Psoas muscle (tissue), 8 donors: ENCODE results near the gene RAB13. TPM values are rescaled to one million over a fixed set of nuclear protein-coding genes. Genes with fewer than 3 reads are reported as not detected.

ENCODE experiments used
- ATAC-seq, 4 donors: fragments of 200-7000 bp; cut with Tn5 transposase; one replicate each; pipeline ENCODE4 v1.9.1; 2020; ENCODE audit warnings: moderate library complexity in 3 of 4, mild to moderate bottlenecking in 2 of 4
- DNase-seq, 2 donors: peaks; one replicate each; pipeline ENCODE4 v3.0.0-alpha.2; 2020
- H3K27ac ChIP-seq: fragments of 200-600 bp; one replicate; pipeline ENCODE4 v1.8.0; 2022
- H3K27me3 ChIP-seq, 3 donors: fragments of 200-600 bp in 1 of 3; one replicate each; pipeline versions ENCODE4 v1.6.1 to v1.8.0; 2013 to 2022; ENCODE audit warnings: low read length in 2 of 3, mild to moderate bottlenecking in 2 of 3, moderate library complexity in 1 of 3; ENCODE audit not compliant: insufficient read depth in 3 of 3
- H3K36me3 ChIP-seq, 2 donors: fragments of 200-600 bp in 1 of 2; one replicate each; pipeline versions ENCODE4 v1.6.1 to v1.8.0; 2013 to 2022; ENCODE audit warnings: low read depth in 1 of 2, mild to moderate bottlenecking in 1 of 2, moderate library complexity in 1 of 2; ENCODE audit not compliant: insufficient read depth in 1 of 2
- H3K4me1 ChIP-seq: fragments of 200-600 bp; one replicate; pipeline ENCODE4 v1.8.0; 2022
- H3K4me3 ChIP-seq: fragments of 200-600 bp; one replicate; pipeline ENCODE4 v1.8.0; 2022; ENCODE audit warnings: mild to moderate bottlenecking
- H3K9me3 ChIP-seq: fragments of 200-600 bp; one replicate; pipeline ENCODE4 v1.8.0; 2022
- CTCF ChIP-seq: fragments of 200-600 bp; IDR thresholded peaks from one replicate; pipeline ENCODE4 v1.8.0; 2022; ENCODE audit warnings: antibody characterized with exemption
- WGBS, 3 donors: extraction: QIAGEN DNeasy Blood & Tissue Kit; methylation state at CpG; one replicate each; pipeline versions ENCODE4 v1.1.6 to v1.1.7; 2013; 5-methylcytosine and 5-hydroxymethylcytosine counted together
- intact Hi-C, 2 donors: fragments of 100-400 bp; cut with DNase I; formaldehyde crosslinking; loops; one replicate each; pipeline versions ENCODE4 v1.11.0 to v1.14.2; 2022
- polyA plus RNA-seq, 3 donors: library from polyadenylated mRNA; stranded (reverse); fragments of 200-250 nt; gene quantifications; one replicate each; pipeline ENCODE4 v1.2.3, GENCODE V29; 2013
- total RNA-seq, 4 donors: library from RNA; stranded (reverse); fragmentation: NEBNext Ultra II Directional in 2 of 4; extraction: Animal tissue kit (Norgen Biotek cat#: 25700) in 2 of 4; gene quantifications; one replicate each; pipeline versions ENCODE4 v1.2.1 to v1.2.4, GENCODE V29; 2021 to 2023
- donor health status: healthy with polysubstance abuse.
- donor health status: DM: no; HTN: no; CAD: no; lungs with moderate emphysema.
- donor health status: Bipolar disorder and iron deficiency.
- donor health status: healthy.
- donor health status: DM: yes; HTN: yes; CAD: no.
- donor health status: DM: no; HTN: no; CAD: no.
- donor health status: DM: no; HTN: no; CAD: no.
- donor health status: DM: yes; HTN: yes; CAD: no.

Gene RAB13
- total and polyA plus RNA-seq, 7 donors: 30.3 to 67.0 (median 38.5) TPM

- peak; percentile 39 to 66 for DNase-seq
- WGBS, 3 donors: 0 to 2% (median 2%) methylated on average over 8 of the region's 8 CpGs
- peak overlapping the region; percentile 77 for H3K4me3 ChIP-seq
These were observed 18.2 kb downstream of the RAB13 start for GRCh38 chr1:153968000-153968363.

GRCh38 chr1:153967107-153967999 is 18.8 kb downstream of the RAB13 start, which contains the start of gene CREB3L4:
TSS of gene CREB3L4 (plus strand) at chr1:153967902. CDS start at chr1:153968526, 624 bp downstream.
- peak; percentile 24 for TF ChIP-seq CTCF
- peak within 1 kb of the TSS; percentile 77 for H3K4me3 ChIP-seq
- no peaks in the 10 kb centered on the region for H3K27me3 ChIP-seq
- H3K9me3 ChIP-seq: no peaks in the 10 kb centered on the region
- WGBS, 3 donors: 0% methylated on average over 60 of the region's 60 CpGs
- peaks cover 0 to 2% of the 10 kb centered on the region in 2 donors for H3K36me3 ChIP-seq
- DNase-seq: peak; percentile 92 to 96
- H3K27ac ChIP-seq: peak within 1 kb of the TSS; percentile 92
- peaks cover 22% of the 10 kb centered on the region for H3K4me1 ChIP-seq
- intact Hi-C loops: no loop called here
- peak; percentile 81 to 85 (median 84) for ATAC-seq

More at GRCh38 chr1:153968000-153968363, 18.2 kb downstream of the RAB13 start:
- peak overlapping the region; percentile 92 for H3K27ac ChIP-seq
- no peak for TF ChIP-seq CTCF
- H3K36me3 ChIP-seq: peaks cover 0 to 8% of the 10 kb centered on the region in 2 donors
- ATAC-seq: no peak
- intact Hi-C loops: no loop called here
- peaks cover 17% of the 10 kb centered on the region for H3K4me1 ChIP-seq
- H3K9me3 ChIP-seq: no peaks in the 10 kb centered on the region
- no peaks in the 10 kb centered on the region for H3K27me3 ChIP-seq

DNA sequence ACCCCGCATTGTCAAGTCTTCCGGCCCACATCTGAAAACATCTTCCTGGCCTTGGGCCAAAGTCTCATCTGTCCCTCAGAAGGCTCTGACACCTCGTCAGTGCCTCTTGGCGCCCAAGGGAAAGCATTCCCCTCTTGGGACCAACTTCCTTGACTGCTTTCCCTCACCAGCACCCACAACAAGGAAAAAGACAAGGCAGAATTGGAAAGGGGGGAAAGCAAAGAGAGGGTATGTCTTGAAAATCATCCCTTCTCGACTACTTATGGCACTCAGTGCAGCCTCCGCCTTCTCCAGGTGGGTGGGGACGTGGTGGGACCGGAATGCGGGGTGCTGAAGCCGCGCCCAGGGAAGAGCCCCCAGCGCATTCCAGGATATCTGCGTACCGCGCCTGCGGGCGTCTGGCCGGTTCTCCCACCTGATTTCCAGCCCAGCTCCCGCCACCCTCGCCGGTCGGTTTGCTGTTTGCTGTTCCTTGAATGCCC is 22.2 kb downstream of the RAB13 start:
- ATAC-seq: peak in 3 of 4 donors; percentile 0 to 1 (median 1)
- Histone ChIP-seq H3K27me3 (no peaks in the 10 kb centered on the region), H3K4me3 (peak overlapping the region; percentile 75), H3K36me3 (peaks cover 4 to 22% of the 10 kb centered on the region in 2 donors), H3K27ac (peak overlapping the region; percentile 90), H3K4me1 (peaks cover 47% of the 10 kb centered on the region), H3K9me3 (no peaks in the 10 kb centered on the region)
- WGBS, 3 donors: 2 to 4% (median 3%) methylated on average over 22 of the region's 22 CpGs
- no peak for TF ChIP-seq CTCF
- intact Hi-C loops: no loop called here
- DNase-seq: peak; percentile 39 to 55

- ATAC-seq (peak; percentile 76 to 80 (median 79)), DNase-seq (peak; percentile 98 to 99)
- peaks cover 4 to 22% of the 10 kb centered on the region in 2 donors for H3K36me3 ChIP-seq
- no peak for TF ChIP-seq CTCF
- H3K9me3 ChIP-seq: no peaks in the 10 kb centered on the region
- intact Hi-C loops: no loop called here
- H3K4me1 ChIP-seq: peaks cover 47% of the 10 kb centered on the region
- H3K4me3 ChIP-seq: peak within 1 kb of the TSS; percentile 75
- 0 to 1% (median 1%) methylated on average over 51 to 54 of the region's 54 CpGs for WGBS, 3 donors
- peak within 1 kb of the TSS; percentile 90 for H3K27ac ChIP-seq
- no peaks in the 10 kb centered on the region for H3K27me3 ChIP-seq
These were observed 22.9 kb downstream of the RAB13 start, which contains the start of gene SLC39A1 for GRCh38 chr1:153963030-153963849. TSS of gene SLC39A1 (minus strand) at chr1:153963537. CDS start at chr1:153962715, 822 bp downstream.
